ENCODE measurements around the gene IGSF23. TPM values are rescaled to one million over a fixed set of nuclear protein-coding genes. Genes with fewer than 3 reads are reported as not detected.

IGSF23 gene
- polyA plus RNA-seq, 3 donors: 0.23 to 0.46 (median 0.44) TPM

- Histone ChIP-seq H3K9ac (ENCODE audit: insufficient read depth, low read length, poor library complexity, severe bottlenecking) (no peak overlapping the region), H4K20me1 (ENCODE audit: insufficient read depth, low read length) (no peaks in the 10 kb centered on the region), H3K4me3 (replicated peaks in 1 of 3; ENCODE audit: low read depth in 2 of 3, low read length in 3 of 3) (no peak overlapping the region), H3K27me3 (ENCODE audit: control insufficient read depth in 2 of 2, insufficient read depth in 2 of 2, low read length in 2 of 2) (no peaks in the 10 kb centered on the region), H3K4me1 (ENCODE audit: control insufficient read depth in 1 of 2, insufficient read depth in 2 of 2, low read length in 2 of 2) (peaks cover under 1 to 4% of the 10 kb centered on the region in 2 donors), H3K79me2 (ENCODE audit: insufficient read depth, low read length) (no peaks in the 10 kb centered on the region), H3K4me2 (replicated peaks; ENCODE audit: extremely low read depth, low read length, poor library complexity, severe bottlenecking) (no peak overlapping the region), H3K9me3 (replicated peaks in 1 of 2; ENCODE audit: control insufficient read depth in 1 of 2, insufficient read depth in 1 of 2, low read length in 2 of 2) (peaks cover 0 to 4% of the 10 kb centered on the region in 2 donors), H2AFZ (ENCODE audit: insufficient read depth, low read depth, low read length, poor library complexity, severe bottlenecking) (no peak overlapping the region), H3K36me3 (replicated peaks in 1 of 2; ENCODE audit: control insufficient read depth in 1 of 2, insufficient read depth in 2 of 2, low read length in 2 of 2) (no peaks in the 10 kb centered on the region), H3K27ac (ENCODE audit: low read depth in 1 of 2, low read length in 2 of 2) (no peak overlapping the region)
- Mint-ChIP-seq H3K4me3 (no peak overlapping the region), H3K4me1 (peaks cover 2% of the 10 kb centered on the region), H3K36me3 (no peaks in the 10 kb centered on the region), H3K9me3 (peaks cover 3 to 9% (median 6%) of the 10 kb centered on the region in 7 donors), H3K27me3 (ENCODE audit: low read depth in 3 of 3) (peaks cover 2 to 11% (median 7%) of the 10 kb centered on the region in 3 donors), H3K27ac (peak overlapping the region in 1 of 7 donors; percentile 55)
- no CpG with 5 or more reads among the region's 1 CpG for WGBS (ENCODE audit: insufficient coverage)
- no peak for DNase-seq
- TF ChIP-seq, protein P1, sequence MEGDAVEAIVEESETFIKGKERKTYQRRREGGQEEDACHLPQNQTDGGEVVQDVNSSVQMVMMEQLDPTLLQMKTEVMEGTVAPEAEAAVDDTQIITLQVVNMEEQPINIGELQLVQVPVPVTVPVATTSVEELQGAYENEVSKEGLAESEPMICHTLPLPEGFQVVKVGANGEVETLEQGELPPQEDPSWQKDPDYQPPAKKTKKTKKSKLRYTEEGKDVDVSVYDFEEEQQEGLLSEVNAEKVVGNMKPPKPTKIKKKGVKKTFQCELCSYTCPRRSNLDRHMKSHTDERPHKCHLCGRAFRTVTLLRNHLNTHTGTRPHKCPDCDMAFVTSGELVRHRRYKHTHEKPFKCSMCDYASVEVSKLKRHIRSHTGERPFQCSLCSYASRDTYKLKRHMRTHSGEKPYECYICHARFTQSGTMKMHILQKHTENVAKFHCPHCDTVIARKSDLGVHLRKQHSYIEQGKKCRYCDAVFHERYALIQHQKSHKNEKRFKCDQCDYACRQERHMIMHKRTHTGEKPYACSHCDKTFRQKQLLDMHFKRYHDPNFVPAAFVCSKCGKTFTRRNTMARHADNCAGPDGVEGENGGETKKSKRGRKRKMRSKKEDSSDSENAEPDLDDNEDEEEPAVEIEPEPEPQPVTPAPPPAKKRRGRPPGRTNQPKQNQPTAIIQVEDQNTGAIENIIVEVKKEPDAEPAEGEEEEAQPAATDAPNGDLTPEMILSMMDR (IDR thresholded peaks at IDR 0.05): no peak
- intact Hi-C loops (cut with micrococcal nuclease): loop anchor here (10.0 kb wide), 3 partner anchors 137 to 267 kb away; partner anchors contain the start of gene NECTIN2 (in 2 of the 2)
Measured at GRCh38 chr19:44577566-44577874, 35.8 kb upstream of the IGSF23 start.

DNA sequence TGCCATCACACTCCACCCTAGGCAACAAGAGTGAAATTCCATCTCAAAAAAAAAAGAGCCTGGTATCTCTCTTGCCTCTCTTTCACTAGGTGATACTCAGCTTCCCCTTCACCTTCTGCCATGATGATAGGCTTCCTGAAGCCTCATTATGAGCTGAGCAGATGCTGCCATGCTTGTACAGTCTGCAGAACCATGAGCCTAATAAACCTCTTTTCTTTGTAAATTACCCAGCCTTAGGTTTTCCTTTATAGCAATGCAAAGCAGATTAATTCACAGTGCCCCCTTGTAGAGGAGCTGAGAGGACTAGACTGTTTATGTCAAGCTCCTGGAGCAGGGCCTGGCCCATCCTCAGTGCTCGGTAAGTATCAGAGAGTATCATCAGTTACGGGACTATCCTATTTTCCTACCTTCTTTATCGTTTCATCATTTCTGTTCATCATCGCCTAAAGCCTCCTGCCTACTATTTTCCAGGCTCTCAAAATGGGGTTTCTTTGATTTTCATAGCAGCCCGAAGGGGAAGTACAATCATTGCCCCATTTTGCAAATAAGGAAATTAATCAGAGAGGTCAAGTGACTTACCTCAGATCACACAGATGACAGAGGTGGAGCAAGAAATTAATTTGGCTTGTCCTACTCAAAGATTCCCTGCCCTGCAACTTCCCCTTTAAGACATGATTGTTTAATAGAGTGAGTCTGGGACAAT is 33.5 kb upstream of the IGSF23 start:
- no peaks in the 10 kb centered on the region for H4K20me1 ChIP-seq (ENCODE audit: insufficient read depth, low read length)
- Mint-ChIP-seq H3K27me3 (ENCODE audit: low read depth in 3 of 3) (peaks cover 0 to 11% (median 9%) of the 10 kb centered on the region in 3 donors), H3K9me3 (peaks cover 5 to 14% (median 11%) of the 10 kb centered on the region in 7 donors), H3K4me1 (no peaks in the 10 kb centered on the region), H3K27ac (peak overlapping the region in 1 of 7 donors; percentile 40), H3K36me3 (no peaks in the 10 kb centered on the region), H3K4me3 (no peak overlapping the region)
- H2AFZ ChIP-seq (ENCODE audit: insufficient read depth, low read depth, low read length, poor library complexity, severe bottlenecking): no peak overlapping the region
- no peaks in the 10 kb centered on the region for H3K36me3 ChIP-seq (replicated peaks in 1 of 2; ENCODE audit: control insufficient read depth in 1 of 2, insufficient read depth in 2 of 2, low read length in 2 of 2)
- no peaks in the 10 kb centered on the region for H3K79me2 ChIP-seq (ENCODE audit: insufficient read depth, low read length)
- H3K27me3 ChIP-seq (ENCODE audit: control insufficient read depth in 2 of 2, insufficient read depth in 2 of 2, low read length in 2 of 2): no peaks in the 10 kb centered on the region
- H3K9ac ChIP-seq (ENCODE audit: insufficient read depth, low read length, poor library complexity, severe bottlenecking): no peak overlapping the region
- DNase-seq: peak in 2 of 3 donors; percentile 1 to 25
- H3K4me2 ChIP-seq (replicated peaks; ENCODE audit: extremely low read depth, low read length, poor library complexity, severe bottlenecking): no peak overlapping the region
- peaks cover 0 to 10% of the 10 kb centered on the region in 2 donors for H3K9me3 ChIP-seq (replicated peaks in 1 of 2; ENCODE audit: control insufficient read depth in 1 of 2, insufficient read depth in 1 of 2, low read length in 2 of 2)
- H3K4me1 ChIP-seq (ENCODE audit: control insufficient read depth in 1 of 2, insufficient read depth in 2 of 2, low read length in 2 of 2): no peaks in the 10 kb centered on the region
- no peak overlapping the region for H3K4me3 ChIP-seq (replicated peaks in 1 of 3; ENCODE audit: low read depth in 2 of 3, low read length in 3 of 3)
- intact Hi-C loops (cut with micrococcal nuclease): loop anchor here (10.0 kb wide), 3 partner anchors 135 to 265 kb away; partner anchors contain the start of gene NECTIN2 (in 2 of the 2)
- TF ChIP-seq, protein P1 (IDR thresholded peaks at IDR 0.05): no peak
- H3K27ac ChIP-seq (ENCODE audit: low read depth in 1 of 2, low read length in 2 of 2): no peak overlapping the region
- WGBS (ENCODE audit: insufficient coverage): 92% methylated on average over 4 of the region's 5 CpGs
